HG03565 (cell line): ENCODE data around the gene ASCC1.
"Not testable (repeated sequence)": the region's sequence is repeated elsewhere in the genome, so short reads cannot be mapped to it uniquely, and the experiment has no call there.

Source experiments
- ATAC-seq: cut with Tn5 transposase; IDR thresholded peaks from one replicate; pipeline ENCODE4 v1.9.1; 2021; ENCODE audit warnings: mild to moderate bottlenecking, moderate library complexity; ENCODE audit not compliant: unreplicated experiment

Gene ASCC1

GRCh38 chr10:72133517-72133916, 82.6 kb downstream of the ASCC1 start:
- ATAC-seq: peak; percentile 74

DNA sequence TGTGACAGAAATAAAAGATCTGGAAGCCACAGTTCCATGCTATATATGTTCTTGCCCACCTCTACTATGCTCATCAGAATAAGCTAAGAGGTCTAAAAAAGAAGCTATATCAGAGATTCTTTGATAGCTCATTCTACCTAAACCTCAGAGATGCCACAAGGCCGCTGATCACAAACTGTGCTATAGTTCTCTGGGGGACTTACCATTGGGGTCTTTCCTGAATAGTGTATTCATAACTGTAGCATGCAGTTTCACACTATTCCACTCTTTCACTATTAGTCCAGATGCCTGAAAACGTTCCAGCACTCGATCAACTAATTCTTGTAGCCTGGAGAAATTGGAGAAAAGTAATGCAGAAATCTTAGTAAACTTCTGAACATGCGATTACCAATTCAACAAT, 83.2 kb downstream of the ASCC1 start:
- no peak for ATAC-seq

GRCh38 chr10:72127571-72127970, 88.5 kb downstream of the ASCC1 start:
- ATAC-seq: no peak

DNA sequence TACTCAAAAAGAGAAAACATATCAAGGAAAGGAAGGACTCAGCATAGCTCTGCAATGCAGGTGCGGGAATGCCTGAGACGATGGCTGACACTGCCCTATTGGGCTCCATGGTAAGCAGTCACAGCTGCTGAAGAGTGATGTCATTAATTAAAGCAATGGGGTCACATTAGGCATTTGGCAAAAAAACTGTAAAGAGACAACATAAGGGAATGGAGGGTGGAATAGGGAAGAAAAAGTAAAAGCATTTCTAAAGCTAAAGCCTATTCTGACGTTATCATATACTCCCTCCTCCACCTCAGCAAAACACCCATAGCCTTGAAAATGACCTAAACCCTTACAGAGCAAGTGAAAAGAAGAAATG, 89.2 kb downstream of the ASCC1 start:
- no peak for ATAC-seq

DNA sequence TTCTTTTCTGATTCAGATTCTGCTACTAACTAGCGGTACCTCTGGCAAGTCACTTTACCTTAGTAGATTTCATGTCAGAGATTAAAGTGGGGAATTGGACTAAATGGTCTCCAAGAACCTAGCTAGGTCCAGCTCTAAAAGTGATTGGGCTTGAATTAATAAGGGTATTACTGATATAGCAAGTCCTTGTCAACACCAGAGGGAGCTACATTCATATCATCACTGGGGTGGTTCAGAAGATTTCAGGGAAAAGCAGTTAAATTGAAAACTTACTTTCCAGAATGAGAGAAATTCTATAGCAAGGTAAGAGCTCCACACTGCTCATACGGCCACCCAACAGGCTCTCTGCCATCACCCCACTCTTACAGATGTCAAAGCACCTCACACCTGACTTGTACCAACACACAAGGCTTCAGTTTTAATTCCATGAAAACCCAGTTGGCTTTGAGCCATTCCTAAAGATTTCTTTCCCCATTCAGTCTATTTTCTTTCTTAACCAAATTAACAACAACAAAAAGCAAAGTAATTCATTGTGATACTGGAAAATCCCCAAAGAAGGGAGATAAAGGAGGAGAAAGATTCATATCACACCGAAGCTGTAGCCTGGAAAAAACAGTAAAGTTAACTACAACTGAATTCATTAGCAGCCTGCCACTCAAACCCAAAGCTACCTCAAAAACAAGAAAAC, 89.7 kb downstream of the ASCC1 start:
- no peak for ATAC-seq

- ATAC-seq: no peak
Measured at GRCh38 chr10:72124989-72125388, 91.1 kb downstream of the ASCC1 start.

GRCh38 chr10:72124381-72124780, 91.7 kb downstream of the ASCC1 start:
- no peak for ATAC-seq

- no peak for ATAC-seq
Measured at GRCh38 chr10:72123616-72124015, 92.5 kb downstream of the ASCC1 start.

DNA sequence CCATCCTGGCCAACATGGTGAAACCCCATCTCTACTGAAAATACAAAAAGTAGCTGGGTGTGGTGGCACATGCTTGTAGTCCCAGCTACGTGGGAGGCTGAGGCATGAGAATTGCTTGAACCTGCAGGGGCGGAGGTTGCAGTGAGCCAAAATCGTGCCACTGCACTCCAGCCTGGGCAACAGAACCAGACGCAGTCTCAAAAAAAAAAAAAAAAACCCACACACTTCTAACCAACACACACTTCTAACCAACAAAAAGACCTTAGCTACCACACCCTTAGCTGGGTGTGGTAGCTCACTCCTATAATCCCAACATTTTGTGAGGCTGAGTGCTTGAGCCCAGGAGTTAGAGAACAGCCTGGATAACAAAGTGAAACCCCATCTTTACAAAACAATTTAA, 93.9 kb downstream of the ASCC1 start:
- ATAC-seq: no peak

- no peak for ATAC-seq
Measured at GRCh38 chr10:72121389-72121788, 94.7 kb downstream of the ASCC1 start.

GRCh38 chr10:72116372-72116771, 99.7 kb downstream of the ASCC1 start:
- no peak for ATAC-seq

DNA sequence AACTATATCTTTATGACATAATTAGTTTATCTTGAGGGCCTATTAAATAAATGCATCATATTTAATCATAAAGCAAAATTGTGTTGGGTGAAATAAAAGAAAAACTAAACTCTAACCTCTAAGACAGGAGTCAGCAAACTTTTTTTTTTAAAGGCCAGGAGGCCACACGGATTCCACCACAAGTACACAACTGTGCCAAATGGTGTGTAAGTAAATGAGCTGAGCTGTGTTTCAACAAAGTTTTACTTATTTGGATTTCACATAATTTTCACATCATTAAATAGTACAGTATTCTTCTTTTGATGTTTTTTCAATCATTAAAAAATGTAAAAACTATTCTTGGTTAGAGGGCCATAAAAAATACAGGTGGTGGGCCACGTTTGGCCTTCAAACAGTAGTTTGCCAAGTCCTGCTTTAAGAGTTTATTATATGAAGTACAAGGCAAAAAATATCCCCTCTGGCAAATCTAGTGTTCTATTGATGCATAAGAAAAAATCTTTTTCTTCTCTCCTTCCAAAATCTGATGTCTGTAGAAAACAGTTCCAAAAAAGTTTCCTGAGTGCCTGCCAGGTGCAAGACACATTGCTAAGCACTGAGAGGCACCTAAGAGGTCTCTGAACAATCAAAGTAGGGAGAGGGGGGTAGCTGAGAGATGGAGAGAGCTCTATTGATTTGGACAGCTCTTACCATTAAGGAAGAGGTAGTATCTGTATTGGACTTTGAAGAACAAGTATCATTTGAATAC, 101.2 kb downstream of the ASCC1 start:
- no peak for ATAC-seq

DNA sequence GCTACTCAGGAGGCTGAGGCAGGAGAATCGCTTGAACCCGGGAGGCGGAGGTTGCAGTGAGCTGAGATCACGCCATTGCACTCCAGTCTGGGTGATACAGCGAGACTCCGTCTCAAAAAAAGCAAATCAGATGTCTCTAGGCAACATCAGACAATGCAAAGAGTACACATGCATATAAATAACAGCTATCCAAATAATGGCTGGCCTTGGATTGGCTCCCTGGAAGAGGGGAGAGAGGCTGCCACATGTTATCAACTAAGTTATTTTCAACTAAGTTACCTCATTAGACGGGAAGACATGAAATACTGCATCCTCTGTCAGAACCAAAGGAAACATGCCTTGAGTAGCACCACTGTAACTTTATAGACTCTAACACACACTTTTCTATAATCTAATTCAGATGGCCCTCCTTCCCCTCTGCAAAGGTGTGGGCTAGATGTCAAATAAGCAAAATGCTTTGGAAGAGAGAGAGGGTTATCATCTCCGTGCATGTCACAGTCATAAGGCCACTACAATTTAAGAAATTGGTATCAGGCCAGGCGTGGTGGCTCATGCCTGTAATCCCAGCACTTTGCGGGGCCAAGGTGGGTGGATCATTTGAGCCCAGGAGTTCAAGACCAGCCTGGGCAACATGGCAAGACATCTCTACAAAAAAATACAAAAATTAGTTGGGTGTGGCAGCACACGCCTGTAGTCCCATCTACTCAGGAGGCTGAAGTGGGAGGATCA, 105.2 kb downstream of the ASCC1 start:
- no peak for ATAC-seq

DNA sequence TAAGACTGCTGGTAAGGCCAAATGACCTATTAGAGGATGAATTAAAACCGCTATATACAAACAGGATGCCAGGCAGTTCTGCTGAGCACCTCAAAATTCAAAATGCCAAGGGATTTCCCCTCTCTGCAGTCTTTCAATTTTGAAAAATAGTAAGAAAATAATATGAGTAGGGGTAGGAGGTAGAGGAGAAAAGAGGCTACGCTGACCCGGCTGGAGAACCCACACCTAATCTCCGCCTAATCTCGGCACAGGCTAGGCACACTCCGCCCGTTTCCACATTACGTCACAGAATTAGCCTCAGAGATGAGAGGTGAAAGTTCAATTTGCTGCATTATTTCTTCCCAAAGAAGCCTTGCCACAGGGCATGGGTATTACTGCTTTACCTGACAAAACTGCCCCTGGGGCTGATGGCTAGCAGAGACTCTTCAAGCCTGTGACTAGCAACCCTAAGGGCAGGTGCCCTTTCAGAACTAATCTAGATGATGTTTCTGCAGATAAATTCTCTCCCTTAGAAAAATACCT, 106.4 kb downstream of the ASCC1 start:
- ATAC-seq: no peak

DNA sequence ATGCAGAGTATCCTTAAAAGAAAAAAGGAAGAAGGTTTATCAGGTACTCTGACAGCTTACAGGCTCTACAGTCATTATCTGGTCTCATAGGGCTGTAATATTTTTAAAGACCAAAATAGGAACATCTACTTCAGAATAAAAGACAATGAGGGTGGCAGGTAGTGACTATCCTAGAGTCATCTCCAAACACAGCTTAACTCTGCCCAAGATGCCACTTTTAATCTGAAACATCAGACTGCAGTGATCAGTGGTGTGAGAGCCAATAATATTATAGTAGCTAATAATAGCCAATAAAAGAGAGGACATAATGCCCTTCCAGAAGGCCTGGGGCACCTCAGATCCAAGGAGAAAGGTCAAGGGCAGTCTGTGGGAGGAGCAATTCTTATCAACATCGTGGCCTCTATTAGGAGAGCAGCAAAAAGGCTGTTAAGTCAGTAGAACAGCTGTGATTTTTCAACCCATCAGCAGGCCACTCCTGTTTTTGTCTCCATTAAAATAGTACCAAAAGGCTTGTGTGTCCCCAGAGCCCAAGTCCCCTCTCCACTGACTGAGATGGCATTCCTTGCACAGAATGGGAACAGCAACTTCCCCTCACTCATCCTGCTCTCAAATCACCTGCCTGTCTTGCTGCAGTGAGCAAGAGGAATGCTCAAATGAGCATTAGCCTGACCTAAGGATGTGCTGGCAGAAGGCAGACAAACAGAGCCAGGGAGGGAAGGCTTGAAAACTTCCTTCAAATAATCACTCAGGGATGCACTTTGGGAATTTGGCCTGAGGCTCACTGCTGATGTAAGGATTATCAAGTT, 107.0 kb downstream of the ASCC1 start:
- no peak for ATAC-seq

DNA sequence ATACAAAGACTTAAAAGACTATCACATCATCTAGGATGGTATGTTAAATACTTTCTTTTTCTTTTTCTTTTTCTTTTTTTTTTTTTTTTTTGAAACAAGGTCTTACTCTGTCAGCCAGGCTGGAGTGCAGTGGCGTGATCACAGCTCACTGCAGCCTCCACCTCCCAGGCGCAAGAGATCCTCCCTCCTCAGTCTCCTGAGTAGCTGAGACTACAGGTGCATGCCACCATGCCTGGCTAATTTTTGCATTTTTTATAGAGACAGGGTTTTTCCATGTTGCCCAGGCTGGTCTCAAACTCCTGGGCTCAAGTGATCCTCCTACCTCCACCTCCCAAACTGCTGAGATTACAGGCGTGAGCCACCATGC, 108.1 kb downstream of the ASCC1 start:
- not testable (repeated sequence) for ATAC-seq

GRCh38 chr10:72107325-72108003, 108.6 kb downstream of the ASCC1 start:
- ATAC-seq: no peak

GRCh38 chr10:72106896-72107295, 109.2 kb downstream of the ASCC1 start:
- no peak for ATAC-seq

- ATAC-seq: no peak
Measured at GRCh38 chr10:72106154-72106849, 109.8 kb downstream of the ASCC1 start.

DNA sequence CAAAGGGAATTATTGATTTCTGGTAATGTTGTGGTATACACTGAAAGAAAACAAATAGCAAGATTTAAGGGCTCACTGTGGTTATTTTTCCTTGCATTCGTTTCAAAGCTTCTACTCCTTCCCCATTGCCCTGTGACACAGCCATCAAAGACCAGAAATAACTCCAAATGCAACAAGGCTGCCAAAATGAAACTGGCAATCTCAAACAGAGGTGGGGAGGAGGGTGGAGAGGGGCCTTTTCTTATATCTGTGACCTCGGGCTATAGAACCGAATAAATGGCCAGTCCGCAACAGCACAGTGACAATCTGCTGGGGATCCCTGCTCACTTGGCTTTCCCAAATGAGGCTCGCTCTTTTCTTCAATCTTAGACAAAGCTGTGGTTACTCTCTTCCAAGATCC, 110.4 kb downstream of the ASCC1 start:
- no peak for ATAC-seq
